ENCODE data around the gene ELOVL7.
"Not testable (repeated sequence)": the region's sequence is repeated elsewhere in the genome, so short reads cannot be mapped to it uniquely, and the experiment has no call there.

Gene ELOVL7

GRCh38 chr5:60711892-60712291 is 132.2 kb downstream of the ELOVL7 start:
- not testable (repeated sequence) for DNase-seq

- DNase-seq, result no peak
Measured at GRCh38 chr5:60710362-60710761, 133.7 kb downstream of the ELOVL7 start.

- no peak for DNase-seq
Measured at GRCh38 chr5:60705144-60705543, 138.9 kb downstream of the ELOVL7 start.

- DNase-seq, result no peak
Measured at GRCh38 chr5:60703944-60704343, 140.1 kb downstream of the ELOVL7 start.

Measured in C1 segment of cervical spinal cord (tissue), 14 donors.